NOMO-1 (cell line): ENCODE data around the gene TEX13D.
"Not testable (repeated sequence)": the region's sequence is repeated elsewhere in the genome, so short reads cannot be mapped to it uniquely, and the experiment has no call there.

Experiments used
- DNase-seq, 2 experiments: peaks; one replicate each; lab custom pipeline; 2025; ENCODE audit not compliant: unreplicated experiment in 2 of 2; lab: John Stamatoyannopoulos, UW

TEX13D gene

GRCh38 chrX:124332481-124333424 lies at the start of gene TEX13D:
Gene TEX13D, plus strand, starts transcription at chrX:124332660. Its CDS starts 258 bp downstream, at chrX:124332918.
- DNase-seq = no peak

GRCh38 chrX:124289443-124289842 lies 43.0 kb upstream of the TEX13D start:
- DNase-seq = no peak

- DNase-seq = no peak
Observed at GRCh38 chrX:124293810-124294209, 38.6 kb upstream of the TEX13D start.

GRCh38 chrX:124299323-124299722 lies 33.1 kb upstream of the TEX13D start:
- DNase-seq = not testable (repeated sequence)

GRCh38 chrX:124300405-124300804 lies 32.1 kb upstream of the TEX13D start:
- DNase-seq = no peak

- DNase-seq = no peak
Observed at GRCh38 chrX:124307253-124307907, 25.1 kb upstream of the TEX13D start.

GRCh38 chrX:124325732-124326131 lies 6.7 kb upstream of the TEX13D start:
- DNase-seq = no peak

- no peak for DNase-seq
Observed at GRCh38 chrX:124328765-124329164, 3.7 kb upstream of the TEX13D start.

GRCh38 chrX:124333862-124334261 lies 1.4 kb downstream of the TEX13D start:
- DNase-seq = no peak

GRCh38 chrX:124334555-124334954 lies 2.1 kb downstream of the TEX13D start:
- DNase-seq = not testable (repeated sequence)

GRCh38 chrX:124335598-124335997 lies 3.1 kb downstream of the TEX13D start:
- DNase-seq = no peak

- DNase-seq = no peak
Observed at GRCh38 chrX:124337916-124338315, 5.5 kb downstream of the TEX13D start.

GRCh38 chrX:124338733-124339514 lies 6.5 kb downstream of the TEX13D start:
- no peak for DNase-seq

GRCh38 chrX:124341396-124342132 lies 9.1 kb downstream of the TEX13D start:
- no peak for DNase-seq

GRCh38 chrX:124342174-124342867 lies 9.9 kb downstream of the TEX13D start:
- no peak for DNase-seq

- DNase-seq = no peak
Observed at GRCh38 chrX:124343016-124343415, 10.6 kb downstream of the TEX13D start.

- no peak for DNase-seq
Observed at GRCh38 chrX:124344246-124344645, 11.8 kb downstream of the TEX13D start.

GRCh38 chrX:124346117-124346876 lies 13.8 kb downstream of the TEX13D start, which contains the start of gene SH2D1A:
Gene SH2D1A, plus strand, starts transcription at chrX:124346563. Its CDS starts 80 bp downstream, at chrX:124346643.
- DNase-seq = peak in 1 of 2 experiments; percentile 5

GRCh38 chrX:124346877-124347241 lies 14.4 kb downstream of the TEX13D start:
- DNase-seq = no peak
